Measurements from ENCODE around the gene SMG6. TPM values are rescaled to one million over a fixed set of nuclear protein-coding genes. Genes with fewer than 3 reads are reported as not detected.

Gene SMG6
- total RNA-seq, 1 experiment from 2014 or later = 28.6 TPM

DNA sequence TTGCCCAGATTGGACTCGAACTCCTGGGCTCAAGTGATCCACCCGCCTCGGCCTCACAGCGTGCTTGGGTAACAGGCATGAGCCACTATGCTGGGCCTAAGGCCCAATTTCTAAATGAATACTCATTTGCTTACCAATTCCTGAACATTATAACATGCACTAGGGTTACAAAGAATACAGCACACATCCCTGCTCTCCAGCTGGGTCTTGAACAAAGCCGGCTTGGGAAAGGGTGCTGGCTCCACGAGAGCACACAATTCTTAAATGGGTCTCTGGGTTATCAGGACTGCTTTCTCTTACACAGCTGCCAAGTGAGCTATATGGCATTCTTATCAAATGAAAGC, 190.3 kb downstream of the SMG6 start:
- no peak overlapping the region for H3K27ac Mint-ChIP-seq
- Histone ChIP-seq H4K8ac (replicated peaks; ENCODE audit: insufficient read length, low read depth, low read length) (no peak overlapping the region), H3K9me3 (ENCODE audit: control insufficient read depth, low read depth, low read length) (no peaks in the 10 kb centered on the region), H3K79me2 (ENCODE audit: insufficient read depth, low read length) (no peaks in the 10 kb centered on the region), H2BK15ac (ENCODE audit: low read depth, low read length) (no peak overlapping the region), H3K27me3 (ENCODE audit: insufficient read depth, low read length) (no peaks in the 10 kb centered on the region), H3K4me2 (ENCODE audit: insufficient read depth, insufficient read length, low read length) (no peak overlapping the region), H2AFZ (ENCODE audit: low read length) (no peak overlapping the region), H4K91ac (ENCODE audit: insufficient read length, low read depth, low read length) (no peak overlapping the region), H2BK12ac (ENCODE audit: insufficient read length, low read depth, low read length) (no peak overlapping the region), H2BK5ac (ENCODE audit: insufficient read length, low read length) (no peak overlapping the region), H3K4me1 (ENCODE audit: insufficient read depth, low read length) (no peaks in the 10 kb centered on the region), H2BK120ac (ENCODE audit: low read depth, low read length, poor library complexity, severe bottlenecking) (no peak overlapping the region), H3T11ph (ENCODE audit: low read length) (no peak overlapping the region), H3K9ac (ENCODE audit: extremely low read depth, insufficient read length, low read length) (no peak overlapping the region), H3K23me2 (ENCODE audit: insufficient read length, low read depth, low read length, poor library complexity, severe bottlenecking) (no peaks in the 10 kb centered on the region), H3K56ac (ENCODE audit: insufficient read length, low read depth, low read length) (no peak overlapping the region), H4K5ac (ENCODE audit: insufficient read length, low read depth, low read length) (no peak overlapping the region), H4K20me1 (ENCODE audit: control insufficient read depth, insufficient read depth, insufficient read length) (no peaks in the 10 kb centered on the region), H3K27ac (ENCODE audit: insufficient read length, low read depth, low read length) (no peak overlapping the region), H3K4ac (ENCODE audit: low read depth, low read length) (no peak overlapping the region), H3K79me1 (ENCODE audit: insufficient read depth, low read depth, low read length, poor library complexity, severe bottlenecking) (no peaks in the 10 kb centered on the region), H2AK5ac (ENCODE audit: insufficient read length, low read length) (no peak overlapping the region), H3K23ac (ENCODE audit: insufficient read length, low read depth, low read length) (no peak overlapping the region), H2BK20ac (ENCODE audit: low read depth, low read length, poor library complexity, severe bottlenecking) (no peak overlapping the region), H3K18ac (ENCODE audit: insufficient read length, low read depth, low read length) (no peak overlapping the region), H3K14ac (ENCODE audit: insufficient read depth, low read length) (no peak overlapping the region)
- H3K27me3 Mint-ChIP-seq (ENCODE audit: low read depth) = no peaks in the 10 kb centered on the region
- DNase-seq = no peak
- TF ChIP-seq, protein P1, sequence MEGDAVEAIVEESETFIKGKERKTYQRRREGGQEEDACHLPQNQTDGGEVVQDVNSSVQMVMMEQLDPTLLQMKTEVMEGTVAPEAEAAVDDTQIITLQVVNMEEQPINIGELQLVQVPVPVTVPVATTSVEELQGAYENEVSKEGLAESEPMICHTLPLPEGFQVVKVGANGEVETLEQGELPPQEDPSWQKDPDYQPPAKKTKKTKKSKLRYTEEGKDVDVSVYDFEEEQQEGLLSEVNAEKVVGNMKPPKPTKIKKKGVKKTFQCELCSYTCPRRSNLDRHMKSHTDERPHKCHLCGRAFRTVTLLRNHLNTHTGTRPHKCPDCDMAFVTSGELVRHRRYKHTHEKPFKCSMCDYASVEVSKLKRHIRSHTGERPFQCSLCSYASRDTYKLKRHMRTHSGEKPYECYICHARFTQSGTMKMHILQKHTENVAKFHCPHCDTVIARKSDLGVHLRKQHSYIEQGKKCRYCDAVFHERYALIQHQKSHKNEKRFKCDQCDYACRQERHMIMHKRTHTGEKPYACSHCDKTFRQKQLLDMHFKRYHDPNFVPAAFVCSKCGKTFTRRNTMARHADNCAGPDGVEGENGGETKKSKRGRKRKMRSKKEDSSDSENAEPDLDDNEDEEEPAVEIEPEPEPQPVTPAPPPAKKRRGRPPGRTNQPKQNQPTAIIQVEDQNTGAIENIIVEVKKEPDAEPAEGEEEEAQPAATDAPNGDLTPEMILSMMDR (conservative IDR thresholded peaks at IDR 0.05) = no peak
- no CpG with 5 or more reads among the region's 6 CpGs for WGBS (ENCODE audit: extremely low coverage, insufficient read length, low lambda C conversion rate)
- peaks cover 0 to 2% of the 10 kb centered on the region in 2 experiments; a peak in 1 of 4 replicates for H3K4me1 Mint-ChIP-seq
- no peaks in the 10 kb centered on the region for H3K36me3 Mint-ChIP-seq (ENCODE audit: insufficient read depth in 1 of 3, low read depth in 3 of 3)
- H3K9me3 Mint-ChIP-seq = no peaks in the 10 kb centered on the region
- no peak overlapping the region for H3K4me3 Mint-ChIP-seq
